ENCODE results near the gene SESN1.

The SESN1 gene

DNA sequence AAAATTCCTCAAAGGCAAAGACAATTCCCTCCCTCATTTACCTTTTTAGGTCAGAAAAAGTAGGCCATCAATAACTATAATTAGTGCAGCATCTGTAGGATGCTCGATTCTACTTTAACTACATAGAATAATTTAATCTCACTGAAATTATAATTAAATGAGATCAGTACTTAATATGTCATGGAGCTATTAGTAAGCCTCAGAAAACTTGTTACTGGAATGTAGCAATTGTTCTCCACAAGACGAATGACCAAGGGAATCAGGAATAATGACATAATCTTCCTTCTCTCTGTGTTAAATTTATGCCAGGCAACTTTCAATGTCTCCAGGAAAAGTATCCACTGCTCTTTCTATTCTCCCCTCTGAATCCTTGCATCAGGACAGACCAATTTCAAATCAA, 34.1 kb downstream of the SESN1 start:
- no peak for DNase-seq (ENCODE audit: low spot score)

- DNase-seq (ENCODE audit: low spot score): no peak
Measured at GRCh38 chr6:109059571-109060021, 35.0 kb downstream of the SESN1 start.

DNA sequence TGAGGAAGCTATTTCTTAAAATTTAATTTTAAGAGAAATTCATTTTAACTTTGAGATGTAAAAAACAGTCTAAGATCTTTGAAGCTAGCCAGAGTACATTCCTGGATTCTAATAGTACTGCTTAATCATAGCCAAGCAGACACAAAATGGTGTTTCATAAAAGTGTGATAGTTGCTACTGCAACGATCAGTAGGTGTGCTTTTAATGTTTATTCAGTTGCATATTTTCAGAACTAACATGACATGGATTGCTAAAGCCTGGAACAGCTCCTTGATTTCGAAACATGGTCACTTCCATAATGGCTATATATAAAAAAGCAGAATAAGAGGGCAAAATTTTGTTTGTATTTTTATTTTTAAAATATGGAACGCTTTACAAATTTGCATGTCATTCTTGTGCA, 35.5 kb downstream of the SESN1 start:
- DNase-seq (ENCODE audit: low spot score): no peak

DNA sequence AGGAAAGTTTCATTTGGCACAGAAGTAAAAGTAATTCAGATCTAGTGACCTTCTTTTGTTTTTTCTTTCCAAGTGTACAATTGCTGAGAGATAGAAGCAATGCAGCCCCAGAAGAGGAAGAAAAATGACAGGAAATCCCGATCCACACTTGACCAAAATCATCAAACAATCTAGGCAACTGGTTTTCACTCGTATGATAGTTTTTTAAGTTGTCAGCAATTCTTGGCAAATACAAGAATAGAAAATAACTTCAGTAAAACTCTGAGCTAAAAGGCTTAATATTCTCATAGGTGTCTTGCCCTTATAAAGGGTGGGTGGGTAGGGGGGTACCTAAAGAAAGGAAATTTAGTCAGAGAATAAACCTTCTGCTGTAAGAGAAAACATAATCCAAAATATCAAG, 36.0 kb downstream of the SESN1 start:
- no peak for DNase-seq (ENCODE audit: low spot score)

- DNase-seq (ENCODE audit: low spot score): no peak
Measured at GRCh38 chr6:109056661-109057060, 38.0 kb downstream of the SESN1 start.

DNA sequence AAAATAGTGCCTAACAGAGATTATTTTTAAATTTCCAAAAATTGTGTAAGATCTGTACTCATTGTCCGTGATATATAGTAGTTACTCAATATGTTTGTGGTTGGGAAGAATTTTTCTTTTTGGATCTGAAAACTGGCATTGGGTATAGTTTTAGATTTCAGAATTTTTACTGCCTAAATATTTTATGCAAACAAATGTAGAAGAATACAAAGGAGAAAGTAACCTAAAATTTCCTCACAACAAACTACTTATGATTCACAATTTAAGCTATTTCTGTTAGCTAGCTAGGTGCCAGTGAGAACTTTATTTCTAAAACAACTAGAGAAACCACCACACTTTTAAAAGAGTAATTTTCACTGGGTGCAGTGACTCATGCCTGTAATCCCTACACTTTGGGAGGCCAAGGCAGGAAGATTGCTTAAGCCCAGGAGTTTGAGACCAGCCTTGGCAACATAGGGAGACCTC, 38.8 kb downstream of the SESN1 start:
- DNase-seq (ENCODE audit: low spot score): no peak

GRCh38 chr6:109053336-109053735, 41.3 kb downstream of the SESN1 start:
- DNase-seq (ENCODE audit: low spot score): no peak

DNA sequence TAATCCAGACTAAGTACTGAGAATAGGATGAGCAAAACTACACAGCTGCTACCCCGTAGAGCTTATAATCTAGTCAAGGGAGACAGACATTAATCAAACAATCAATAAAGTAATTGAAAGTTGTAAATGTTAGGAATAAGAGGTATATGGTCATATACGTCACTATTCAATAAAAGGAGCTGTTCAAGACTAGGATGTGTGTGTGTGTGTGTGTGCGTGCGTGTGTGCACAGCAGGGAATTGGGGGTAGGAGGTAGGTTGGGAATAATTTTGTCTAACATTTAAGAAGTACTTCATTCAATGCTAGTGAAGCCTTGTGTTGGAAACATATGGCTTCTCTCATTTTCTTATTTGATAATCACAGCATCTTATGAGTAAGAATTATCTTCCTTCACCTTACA, 41.8 kb downstream of the SESN1 start:
- no peak for DNase-seq (ENCODE audit: low spot score)

DNA sequence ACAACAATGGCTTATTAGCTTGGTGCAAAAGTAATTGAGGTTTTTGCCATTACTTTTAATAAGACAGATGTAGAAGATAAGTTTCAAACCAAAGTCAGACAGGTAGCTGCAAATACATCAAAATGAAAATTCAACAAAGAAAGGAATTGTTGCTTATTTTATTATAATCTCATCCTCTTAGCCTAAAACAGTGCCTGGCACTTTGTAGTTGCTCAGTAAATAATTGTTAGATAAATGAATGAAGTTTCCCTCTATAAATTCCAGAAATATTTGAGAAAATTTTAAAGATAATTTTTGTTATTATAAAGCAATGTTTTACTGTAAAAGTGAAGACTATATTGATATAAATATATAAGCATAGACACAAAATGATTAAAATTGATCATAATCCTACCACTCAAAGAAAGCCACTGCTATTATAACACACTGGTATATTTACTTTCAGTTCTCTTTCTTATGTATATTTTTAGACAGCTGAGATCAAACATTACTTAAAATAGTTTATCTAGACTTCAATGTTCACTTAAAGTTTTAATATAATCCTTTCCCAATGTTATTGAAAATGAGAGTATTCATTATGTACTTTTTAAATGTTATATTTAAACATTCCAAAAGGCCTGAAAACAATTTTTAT, 42.5 kb downstream of the SESN1 start:
- DNase-seq (ENCODE audit: low spot score): no peak

GRCh38 chr6:109051301-109052017, 43.2 kb downstream of the SESN1 start:
- no peak for DNase-seq (ENCODE audit: low spot score)

- DNase-seq (ENCODE audit: low spot score): no peak
Measured at GRCh38 chr6:109050447-109051102, 44.1 kb downstream of the SESN1 start.

GRCh38 chr6:109050012-109050411, 44.6 kb downstream of the SESN1 start:
- DNase-seq (ENCODE audit: low spot score): no peak

DNA sequence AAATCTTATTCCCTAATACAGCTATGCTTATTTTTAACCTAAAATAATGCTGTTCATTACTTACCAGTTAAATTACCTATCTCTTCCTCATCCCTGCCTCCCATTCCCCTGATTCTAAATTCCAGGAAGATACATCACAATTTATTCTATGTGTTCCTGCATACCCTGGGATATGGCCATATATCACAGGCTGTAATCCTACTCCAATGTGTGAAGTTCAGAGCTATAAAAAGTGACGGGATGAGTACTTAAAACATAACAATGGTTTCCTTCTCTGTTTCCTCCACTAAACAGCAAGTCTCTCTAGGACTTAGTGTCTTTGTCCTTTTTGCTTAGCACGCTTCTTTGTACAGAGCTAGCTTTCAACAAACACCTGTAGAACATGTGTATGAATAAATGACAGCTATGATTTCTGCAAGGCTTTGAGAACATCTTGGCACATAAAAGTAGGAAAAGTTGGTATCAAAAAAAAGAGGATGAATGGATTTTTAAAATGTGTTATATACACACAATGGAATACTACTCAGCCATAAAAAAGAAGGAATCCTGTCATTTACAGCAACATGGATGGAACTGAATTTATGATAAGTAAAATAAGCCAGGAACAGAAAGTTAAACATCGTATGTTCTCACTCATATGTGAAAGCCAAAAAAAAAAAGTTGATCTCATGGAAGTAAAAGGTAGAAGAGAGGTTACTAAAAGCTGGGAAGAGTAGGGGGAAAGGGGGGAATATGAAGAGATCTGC, 45.8 kb downstream of the SESN1 start:
- no peak for DNase-seq (ENCODE audit: low spot score)

DNA sequence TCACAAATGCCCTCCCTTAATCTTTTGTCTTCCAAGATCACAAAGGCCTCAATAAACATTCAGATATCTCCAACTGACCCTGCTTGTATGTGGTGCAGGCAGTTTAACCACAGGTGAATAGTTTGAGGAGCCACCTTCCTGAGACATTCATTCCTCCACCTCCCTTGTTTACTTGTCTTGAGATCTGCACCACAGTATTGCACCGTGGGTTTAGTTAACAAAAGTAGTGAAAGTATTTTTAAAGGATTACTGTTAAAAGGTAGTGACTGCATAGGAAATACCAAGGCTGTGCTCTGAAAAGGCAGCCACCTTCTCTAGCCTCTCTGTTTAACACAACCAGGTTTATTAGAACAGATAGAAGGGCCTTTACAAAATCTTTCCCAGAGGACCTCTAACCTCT, 46.5 kb downstream of the SESN1 start:
- no peak for DNase-seq (ENCODE audit: low spot score)

GRCh38 chr6:109045493-109045892, 49.2 kb downstream of the SESN1 start:
- DNase-seq (ENCODE audit: low spot score): no peak

DNA sequence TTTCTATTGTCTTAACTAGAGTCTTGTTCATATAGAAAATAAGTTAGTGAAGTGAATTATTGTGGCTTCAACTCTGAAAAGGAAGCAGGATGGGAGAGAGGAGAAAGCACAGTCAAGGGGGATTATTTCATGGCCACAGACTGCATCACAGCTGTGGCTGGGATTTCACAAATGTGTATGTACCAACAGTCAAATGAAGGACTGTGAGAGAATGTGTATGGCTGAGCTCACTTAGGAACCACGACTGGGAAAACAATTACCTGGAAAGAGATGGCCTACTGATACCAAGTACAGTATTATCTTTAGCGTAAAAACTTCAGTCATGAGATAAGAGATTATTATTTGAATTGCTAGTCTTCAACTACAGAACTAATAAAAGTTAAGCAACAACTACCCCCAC, 54.9 kb downstream of the SESN1 start:
- no peak for DNase-seq (ENCODE audit: low spot score)

DNA sequence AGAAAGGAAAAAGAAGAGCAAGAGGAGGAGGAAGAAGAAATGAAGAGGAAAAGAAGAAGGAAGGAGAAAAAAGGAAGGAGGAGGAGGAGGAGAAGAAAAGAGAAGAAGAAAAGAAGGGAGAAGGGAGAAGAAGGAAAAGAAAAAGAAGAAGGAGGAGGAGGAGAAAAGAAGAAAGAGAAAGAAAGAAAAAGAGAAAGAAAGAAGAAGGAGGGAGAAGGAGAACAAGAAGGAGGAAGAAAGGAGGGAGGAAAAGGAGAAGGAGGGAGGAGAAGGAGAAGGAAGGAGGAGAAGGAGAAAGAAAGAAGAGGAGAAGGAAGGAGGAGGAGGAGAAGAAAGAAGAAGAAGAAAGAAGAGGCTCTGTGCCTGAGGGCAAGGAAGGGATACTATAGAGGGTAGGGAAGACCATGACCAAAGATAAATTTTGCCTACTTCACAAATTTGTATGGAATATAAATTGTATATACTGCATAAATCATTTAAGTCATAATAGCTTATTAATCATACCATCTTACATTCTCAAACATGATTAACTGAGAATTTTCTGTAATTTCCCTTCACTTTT, 55.7 kb downstream of the SESN1 start:
- DNase-seq (ENCODE audit: low spot score): no peak

DNA sequence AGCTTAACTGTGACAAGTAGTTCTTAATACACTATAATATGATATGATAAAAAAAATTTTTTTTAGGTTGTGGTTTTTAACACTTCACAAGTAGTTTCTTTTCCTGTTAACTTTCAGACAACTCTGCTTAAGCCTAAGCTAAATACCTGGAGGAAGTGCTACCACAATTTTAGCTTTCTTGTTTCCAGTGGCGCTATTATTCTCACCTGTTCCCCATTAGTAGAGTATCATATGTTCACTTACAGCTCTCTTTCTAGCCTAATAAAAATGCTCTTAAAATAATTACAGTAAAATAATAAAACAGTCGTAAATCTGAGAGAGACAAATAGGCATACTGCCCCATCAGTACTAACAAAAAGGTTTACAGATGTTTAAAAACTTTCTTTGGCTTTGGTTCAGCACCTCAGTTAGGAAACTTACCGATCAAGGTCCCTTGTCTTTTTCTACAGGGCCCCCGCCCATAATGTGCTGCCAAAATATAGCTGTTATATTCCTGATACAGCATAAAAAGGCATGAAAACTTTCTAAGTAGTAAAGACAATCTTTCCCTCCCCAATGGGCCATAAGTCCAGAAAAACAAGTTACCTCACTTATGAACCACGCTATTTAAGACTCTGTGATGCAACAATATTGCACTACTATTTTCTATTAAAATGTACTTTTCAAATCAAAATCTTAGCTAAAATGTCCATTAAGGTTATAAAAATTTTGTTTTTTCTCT, 57.9 kb downstream of the SESN1 start:
- DNase-seq (ENCODE audit: low spot score): no peak

GRCh38 chr6:109034526-109034925, 60.1 kb downstream of the SESN1 start:
- no peak for DNase-seq (ENCODE audit: low spot score)

- no peak for DNase-seq (ENCODE audit: low spot score)
Measured at GRCh38 chr6:109033655-109034054, 61.0 kb downstream of the SESN1 start.

- DNase-seq (ENCODE audit: low spot score): no peak
Measured at GRCh38 chr6:109031416-109031815, 63.2 kb downstream of the SESN1 start.

DNA sequence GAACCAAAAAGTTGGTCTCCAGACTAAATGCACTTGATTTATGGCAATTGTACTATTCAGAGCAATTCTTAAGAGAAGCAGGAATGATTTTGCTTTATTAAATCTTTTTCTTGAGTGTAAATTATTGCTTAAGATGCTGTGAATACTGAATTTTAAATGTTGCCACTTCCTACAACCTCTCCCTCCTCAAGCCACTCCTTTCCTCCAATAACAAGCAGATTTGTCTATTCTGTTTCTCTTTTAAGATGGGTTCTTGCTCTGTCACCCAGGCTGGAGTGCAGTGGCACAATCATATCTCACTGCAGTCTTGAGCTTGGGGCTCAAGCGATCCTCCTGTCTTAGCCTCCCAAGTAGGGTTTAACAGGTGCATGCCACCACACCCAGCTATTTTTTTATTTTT, 65.3 kb downstream of the SESN1 start:
- DNase-seq (ENCODE audit: low spot score): no peak

Data from cerebellar cortex (tissue), 1 donor.